HG03378 (cell line): ENCODE data around the gene FAM149B1.

Source experiments
- ATAC-seq: cut with Tn5 transposase; IDR thresholded peaks from one replicate; pipeline ENCODE4 v1.9.1; 2021; ENCODE audit warnings: mild to moderate bottlenecking, moderate library complexity; ENCODE audit not compliant: unreplicated experiment

The FAM149B1 gene

DNA sequence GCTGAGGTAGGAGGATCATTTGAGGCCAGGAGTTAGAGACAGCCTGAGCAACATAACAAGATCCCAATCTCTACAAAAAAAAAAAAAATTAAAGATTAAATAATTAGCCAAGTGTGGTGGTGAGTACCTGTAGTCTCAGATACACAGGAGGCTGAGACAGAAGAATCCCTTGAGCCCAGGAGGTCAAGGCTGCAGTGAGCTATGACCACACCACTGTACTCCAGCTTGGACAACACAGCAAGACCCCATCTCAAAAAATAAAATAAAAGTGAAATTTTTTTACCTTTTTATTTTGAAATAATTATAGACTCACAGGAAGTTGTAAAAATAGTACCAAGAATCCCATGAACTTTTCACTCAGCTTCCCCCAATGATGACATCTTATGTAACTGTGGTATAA is 4.9 kb downstream of the FAM149B1 start:
- ATAC-seq, result no peak

DNA sequence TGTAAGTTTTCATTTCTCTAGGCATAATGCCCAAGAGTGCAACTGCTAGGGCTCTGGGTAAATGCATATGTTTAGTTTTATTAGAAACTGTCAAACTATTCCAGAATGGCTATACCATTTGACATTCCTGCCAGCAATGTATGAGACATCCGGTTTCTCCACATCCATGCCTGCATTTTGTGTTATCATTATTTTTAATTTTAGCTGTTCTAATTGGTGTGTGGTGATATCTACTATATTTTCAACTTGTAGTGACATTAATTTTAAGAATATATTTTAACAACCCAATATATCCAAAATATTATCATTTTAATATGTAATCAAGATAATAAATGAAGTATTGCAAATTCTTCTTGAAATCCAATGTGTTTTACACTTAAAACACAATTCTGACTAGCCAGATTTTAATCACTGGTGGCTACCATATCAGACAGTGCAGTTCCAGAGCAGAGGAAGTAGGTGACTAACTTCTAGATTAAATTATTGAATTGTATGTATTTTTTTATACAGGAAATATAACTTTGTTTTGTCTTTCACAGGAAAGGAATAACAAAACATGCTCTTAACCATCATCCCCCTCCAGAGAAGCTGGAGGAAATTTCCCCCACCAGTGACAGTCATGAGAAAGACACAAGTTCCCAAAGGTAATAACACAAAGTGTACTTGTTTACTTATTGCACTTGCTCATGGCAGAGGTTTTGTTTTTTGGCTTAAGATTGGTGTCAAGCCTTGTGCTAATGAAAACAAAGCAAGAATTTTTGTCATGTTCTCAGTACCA is 6.4 kb downstream of the FAM149B1 start:
- ATAC-seq, result no peak

DNA sequence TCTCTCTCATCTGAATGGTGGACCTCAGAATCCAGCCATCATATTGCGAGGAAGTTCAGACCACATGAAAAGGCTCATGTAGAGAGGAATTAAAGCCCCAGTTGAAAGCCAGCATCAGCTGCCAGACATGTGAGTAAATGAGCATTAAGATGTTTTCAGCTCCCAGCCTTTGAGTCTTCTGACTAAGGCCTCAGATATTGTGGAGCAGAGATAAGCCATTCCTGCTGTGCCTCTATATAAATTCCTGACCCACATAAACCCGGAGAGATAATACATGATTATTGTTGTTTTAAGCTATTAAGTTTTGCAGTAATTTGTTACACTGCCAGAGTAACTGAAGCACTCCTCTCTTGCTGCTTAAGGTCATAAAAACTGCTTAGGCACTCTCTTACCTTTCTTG is 14.6 kb downstream of the FAM149B1 start:
- ATAC-seq, result no peak

DNA sequence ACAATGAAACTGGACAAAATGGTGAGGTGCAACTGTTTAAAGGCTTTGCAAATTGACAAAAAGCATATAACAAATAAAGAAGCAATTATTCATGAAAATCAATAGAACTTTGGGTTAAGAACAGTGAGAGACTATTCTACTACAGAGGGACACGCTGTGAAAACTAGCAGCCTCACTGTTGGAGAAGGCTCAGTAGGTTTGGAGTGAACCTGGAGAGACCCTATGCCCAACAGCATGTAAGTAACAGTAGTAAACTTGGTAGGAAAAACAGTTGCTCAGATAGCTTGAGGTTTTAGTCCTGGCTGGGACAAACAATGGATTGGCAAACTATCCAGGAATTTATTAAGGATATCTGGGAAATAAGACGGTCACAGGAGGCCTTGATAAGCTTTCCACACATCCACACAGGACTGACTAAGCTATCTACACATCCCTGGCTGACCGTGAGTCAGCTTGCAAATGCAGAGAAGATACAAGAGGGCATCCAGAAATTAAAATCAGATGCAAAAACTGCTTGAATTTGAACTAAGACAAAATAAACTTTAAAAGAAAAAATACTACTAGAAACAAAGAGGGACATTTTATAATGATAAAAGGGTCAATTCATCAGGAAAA is 15.9 kb downstream of the FAM149B1 start:
- ATAC-seq, result no peak

DNA sequence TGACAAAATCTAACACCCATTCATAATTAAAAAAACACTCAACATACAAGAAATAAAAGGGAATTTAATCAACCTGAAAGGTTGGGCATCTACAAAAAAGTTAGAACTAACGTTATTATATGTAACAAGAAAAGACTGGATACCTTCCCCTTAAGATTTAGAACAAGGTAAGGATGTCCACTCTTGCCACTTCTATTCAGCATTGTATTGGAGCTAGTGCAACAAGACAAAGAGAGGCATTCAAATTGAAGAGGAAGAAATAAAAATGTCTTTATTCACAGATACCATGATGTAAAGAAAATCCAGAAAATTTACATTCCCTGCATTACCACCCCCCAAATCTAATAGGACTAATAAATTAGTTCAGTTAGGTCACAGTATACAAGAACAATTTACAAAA is 18.3 kb downstream of the FAM149B1 start:
- ATAC-seq, result no peak

DNA sequence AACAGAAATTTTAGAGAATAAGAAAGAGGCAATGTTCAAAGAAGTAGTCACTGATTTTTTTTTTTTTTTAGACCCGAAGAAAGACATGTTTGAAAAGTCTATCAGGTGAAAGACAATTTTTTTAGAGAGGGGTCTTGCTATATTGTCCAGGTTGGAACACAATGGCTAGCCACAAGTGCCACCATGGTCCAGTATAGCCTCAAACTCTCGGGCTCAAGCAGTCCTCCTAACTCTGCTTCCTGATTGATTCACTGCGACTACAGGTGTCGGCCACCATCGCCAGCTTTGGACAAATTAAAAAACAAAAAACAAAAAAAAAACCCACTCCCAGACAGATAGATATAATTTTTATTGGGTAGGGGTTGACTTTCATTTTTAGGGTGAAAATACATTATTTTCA is 22.3 kb downstream of the FAM149B1 start:
- no peak for ATAC-seq

DNA sequence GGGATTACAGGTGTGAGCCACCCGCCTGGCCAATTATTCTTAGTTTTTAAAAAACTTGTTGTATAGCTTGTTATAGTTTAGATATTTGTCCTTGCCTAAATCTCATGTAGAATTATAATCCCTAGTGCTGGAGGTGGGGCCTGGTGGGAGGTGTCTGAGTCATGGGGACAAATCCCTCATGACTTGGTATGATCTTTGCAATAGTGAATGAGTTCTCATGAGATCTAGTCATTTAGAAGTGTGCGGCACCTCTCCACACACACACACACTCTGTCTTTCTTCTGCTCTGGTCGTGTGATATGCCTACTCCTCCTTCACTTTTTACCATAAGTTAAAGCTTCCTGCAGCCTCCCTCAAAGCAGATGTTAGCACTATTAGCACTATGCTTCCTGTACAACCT is 37.2 kb downstream of the FAM149B1 start:
- ATAC-seq, result no peak

DNA sequence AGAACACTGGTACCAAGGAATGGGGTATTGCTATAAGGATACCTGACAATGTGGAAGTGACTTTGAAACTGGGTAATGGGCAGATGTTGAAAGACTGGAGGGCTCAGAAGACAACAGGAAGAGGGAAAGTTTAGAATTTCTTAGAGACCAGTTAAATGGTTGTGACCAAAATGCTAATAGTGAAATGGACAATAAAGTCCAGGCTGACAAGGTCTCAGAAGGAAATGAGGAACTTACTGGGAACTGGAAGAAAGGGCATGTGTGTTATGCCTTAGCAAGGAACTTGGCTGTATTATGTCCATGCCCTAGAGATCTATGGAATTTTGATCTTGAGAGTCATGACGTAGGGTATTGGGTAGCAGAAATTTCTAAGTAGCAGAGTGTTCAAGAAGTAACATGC is 38.0 kb downstream of the FAM149B1 start:
- ATAC-seq, result no peak

DNA sequence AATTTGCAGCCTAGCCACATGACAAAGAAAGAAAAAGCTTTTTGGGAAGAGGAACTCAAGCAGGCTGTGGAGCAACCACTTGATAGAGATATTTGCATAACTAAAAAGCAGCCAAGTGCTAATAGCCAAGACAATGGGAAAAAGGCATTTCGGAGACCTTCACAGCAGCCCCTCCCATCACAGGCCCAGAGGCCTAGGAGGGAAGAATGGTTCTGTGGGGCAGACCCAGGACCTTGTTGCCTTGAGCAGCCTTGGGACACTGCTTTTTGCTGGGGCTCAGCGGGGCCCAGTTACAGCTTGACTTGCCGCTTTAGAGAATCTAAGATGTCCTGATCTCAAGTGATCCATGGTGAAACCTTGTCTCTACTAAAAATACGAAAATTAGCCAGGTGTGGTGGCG is 38.5 kb downstream of the FAM149B1 start:
- ATAC-seq, result no peak

DNA sequence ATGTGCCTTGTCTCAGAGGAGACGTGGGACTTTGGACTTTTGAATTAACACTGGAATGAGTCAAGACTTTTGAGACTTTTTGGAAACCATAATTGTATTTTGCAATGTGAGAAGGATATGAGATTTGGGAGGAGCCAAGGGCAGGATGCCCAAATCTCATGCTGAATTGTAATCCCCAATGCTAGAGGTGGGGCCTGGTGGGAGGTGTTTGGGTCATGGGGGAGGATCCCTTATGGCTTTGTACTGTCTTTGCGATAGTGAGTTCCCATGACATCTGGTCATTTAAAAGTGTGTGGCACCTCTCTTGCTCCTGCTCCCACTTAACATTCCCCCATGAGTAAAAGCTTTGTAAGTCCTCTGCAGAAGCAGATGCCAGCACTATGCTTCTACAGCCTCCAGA is 40.0 kb downstream of the FAM149B1 start:
- ATAC-seq, result no peak

DNA sequence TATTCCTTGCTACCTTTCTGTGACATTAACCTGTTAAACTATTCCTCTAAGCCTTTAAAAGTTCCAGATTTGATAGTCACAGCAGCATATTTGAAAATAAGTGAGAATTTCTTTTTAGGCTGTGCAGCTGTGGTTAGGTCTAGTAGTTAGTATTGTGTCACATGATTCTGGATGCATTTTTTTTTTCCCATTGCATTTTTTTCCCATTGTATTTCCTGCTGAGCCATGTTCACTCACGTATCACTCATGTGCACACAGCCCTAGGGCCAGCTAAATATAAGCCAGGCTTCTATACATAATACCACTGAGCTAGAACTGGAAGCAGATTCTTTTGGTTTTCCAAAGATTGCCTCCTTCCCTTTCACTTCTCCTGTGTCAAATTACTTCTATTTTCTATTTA is 41.8 kb downstream of the FAM149B1 start:
- ATAC-seq, result no peak

DNA sequence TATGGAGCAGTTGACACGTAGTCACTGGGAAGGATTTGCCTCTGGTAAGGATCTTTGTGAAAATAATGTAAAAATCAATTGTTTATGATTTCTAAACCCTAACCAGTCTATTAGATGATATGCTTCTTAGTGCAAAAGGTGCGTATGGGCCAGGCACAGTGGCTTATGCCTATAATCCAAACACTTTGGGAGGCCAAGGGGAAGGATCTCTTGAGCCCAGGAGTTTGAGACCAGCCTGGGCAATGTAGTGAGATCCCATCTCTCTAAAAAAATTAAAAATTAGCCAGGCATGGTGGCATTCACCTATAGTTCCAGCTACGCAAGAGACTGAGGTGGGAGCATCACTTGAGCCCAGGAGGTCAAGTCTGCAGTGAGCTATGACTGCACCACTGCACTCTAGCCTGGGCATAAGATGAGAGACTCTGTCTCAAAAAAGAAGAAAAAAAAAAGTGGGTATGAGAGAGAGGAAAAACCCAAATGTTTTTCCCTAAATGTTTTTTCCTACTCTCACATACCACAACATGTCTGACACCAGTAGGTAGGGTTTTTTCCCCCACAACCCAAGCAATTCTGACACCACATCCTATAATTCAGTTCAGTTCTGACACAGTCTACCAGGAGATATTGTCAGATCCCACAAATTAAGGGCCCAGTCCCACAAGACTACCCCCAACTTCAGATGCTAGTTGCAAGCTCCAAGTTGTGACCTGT is 42.6 kb downstream of the FAM149B1 start:
- no peak for ATAC-seq

DNA sequence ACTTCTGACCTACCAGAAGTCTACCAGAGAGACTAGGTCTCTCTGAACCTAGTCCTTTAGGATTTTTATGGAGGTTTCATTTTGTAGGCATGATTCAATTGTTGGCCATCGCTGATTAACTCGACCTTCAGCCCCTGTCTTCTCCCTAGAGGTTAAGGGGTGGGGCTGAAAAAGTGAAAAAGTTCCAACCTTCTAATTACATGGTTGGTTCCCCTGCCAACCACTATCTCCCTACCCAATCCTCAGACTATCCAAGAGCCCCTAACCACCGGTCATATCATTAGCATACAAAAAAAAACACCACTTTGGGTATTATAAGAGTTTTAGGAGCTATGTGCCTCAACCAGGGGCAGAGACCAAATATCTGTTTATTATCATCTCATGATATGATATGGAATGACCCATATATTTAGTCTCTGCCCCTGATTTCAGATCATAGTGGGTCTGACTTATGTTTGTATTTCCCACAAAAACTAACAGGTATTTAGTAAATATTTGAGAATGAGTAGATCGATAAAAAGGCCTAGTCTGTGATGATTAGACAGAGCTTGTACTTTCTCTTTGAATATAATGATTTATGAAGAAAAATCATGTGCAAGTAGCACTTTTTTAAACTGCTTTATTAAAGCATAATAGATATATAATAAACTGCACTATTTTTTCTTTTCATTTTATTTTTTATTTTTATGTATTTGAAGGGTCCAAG is 43.3 kb downstream of the FAM149B1 start:
- ATAC-seq, result no peak

DNA sequence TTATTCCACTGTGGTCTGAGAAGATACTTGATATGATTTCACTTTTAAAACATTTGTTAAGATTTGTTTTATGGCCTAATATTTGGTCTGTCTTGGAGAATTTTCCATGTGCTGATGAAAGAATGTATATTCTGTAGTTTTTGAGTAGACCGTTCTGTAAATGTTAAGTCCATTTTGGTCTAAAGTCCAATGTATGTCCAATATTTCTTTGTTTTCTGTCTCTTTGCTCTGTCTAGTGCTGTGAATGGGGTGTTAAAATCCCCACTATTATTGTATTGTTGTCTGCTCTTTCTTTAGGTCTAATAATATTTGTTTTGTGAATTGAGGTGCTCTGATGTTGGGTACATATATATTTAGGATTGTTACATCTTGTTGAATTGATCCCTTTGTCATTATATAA is 47.8 kb downstream of the FAM149B1 start:
- no peak for ATAC-seq

DNA sequence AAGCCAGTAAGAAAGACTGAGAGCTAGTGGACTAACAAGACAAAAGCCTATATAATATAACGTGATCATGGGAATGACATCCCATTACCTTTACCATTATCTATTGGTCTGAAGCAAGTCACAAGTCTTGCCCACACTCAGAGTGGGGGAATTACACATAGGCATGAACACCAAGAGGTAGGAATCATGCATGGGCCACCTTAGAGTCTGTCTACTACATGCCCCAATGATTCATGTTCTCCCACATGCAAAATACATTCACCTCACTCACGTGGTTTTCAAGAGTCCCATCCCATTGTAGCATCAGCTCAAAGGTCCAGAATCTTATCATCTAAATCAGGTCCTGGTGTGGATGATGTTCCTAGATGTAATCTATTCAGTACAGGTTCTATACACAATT is 49.7 kb downstream of the FAM149B1 start:
- no peak for ATAC-seq

DNA sequence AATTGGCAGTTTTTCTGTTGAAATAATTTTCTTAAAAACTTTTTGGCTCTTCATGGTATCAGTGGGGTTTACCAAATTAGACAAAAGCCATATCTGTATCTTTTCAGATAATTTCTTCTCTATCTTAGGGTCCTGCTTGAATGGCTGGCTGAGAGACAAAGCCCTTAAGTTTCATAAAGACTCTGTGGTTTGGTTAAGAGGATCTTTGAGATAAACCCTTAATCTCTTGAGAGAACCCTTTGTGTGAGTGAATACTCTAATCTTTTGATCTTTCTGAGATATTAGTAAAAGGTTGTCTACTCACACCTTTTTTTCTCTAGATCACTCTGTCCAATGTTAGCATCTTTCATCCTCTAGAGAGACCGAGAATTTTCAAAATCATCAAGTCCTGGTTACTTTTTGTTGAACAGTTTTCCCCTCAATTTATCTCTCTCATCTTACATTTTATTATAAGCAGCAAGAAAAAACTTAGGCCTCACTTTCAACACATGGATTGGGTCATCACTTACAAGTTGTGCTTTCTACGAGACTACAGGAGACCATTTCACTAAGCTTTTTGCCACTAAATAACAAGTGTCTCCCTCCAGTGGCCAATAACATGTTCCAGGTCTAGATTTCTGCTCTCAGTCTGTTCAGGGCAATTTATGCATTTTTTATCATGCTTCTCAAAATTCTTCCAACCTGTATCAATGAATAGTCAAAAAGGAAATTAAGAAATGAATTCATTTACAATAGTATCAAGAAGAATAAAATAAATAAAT is 50.7 kb downstream of the FAM149B1 start:
- no peak for ATAC-seq

DNA sequence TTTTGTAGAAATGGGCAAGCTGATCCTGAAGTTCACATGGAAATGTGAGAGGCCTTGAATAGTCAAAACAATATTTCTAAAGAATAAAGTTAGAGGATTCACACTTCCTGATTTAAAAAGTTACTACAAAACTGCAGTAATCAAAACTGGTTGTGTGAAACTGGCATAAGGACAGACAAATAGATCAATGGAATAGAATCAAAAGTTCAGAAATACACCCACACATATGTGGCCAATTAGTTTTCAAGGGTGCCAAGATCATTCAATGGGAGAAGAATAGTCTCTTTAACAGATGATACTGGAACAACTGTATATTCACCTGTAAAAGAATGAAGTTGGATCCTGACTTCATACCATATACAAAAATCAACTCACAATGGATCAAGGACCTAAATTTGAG is 51.5 kb downstream of the FAM149B1 start:
- no peak for ATAC-seq

DNA sequence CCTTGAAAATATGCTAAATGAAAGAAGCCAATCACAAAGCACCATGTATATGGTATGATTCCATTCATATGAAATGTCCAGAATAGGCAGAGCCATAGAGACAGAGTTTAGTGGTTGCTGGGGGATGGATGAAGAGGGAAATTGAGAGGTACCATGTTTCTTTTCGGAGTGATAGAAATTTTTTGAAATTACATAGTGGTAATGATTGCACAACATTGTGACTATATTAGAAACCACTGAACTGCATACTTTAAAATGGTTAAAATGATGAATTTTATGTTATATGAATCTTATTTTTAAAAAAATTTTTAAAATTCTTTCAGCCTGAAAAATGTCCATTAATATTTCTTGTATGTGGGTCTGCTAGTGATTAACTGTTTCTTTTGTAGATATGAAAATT is 53.1 kb downstream of the FAM149B1 start:
- no peak for ATAC-seq

DNA sequence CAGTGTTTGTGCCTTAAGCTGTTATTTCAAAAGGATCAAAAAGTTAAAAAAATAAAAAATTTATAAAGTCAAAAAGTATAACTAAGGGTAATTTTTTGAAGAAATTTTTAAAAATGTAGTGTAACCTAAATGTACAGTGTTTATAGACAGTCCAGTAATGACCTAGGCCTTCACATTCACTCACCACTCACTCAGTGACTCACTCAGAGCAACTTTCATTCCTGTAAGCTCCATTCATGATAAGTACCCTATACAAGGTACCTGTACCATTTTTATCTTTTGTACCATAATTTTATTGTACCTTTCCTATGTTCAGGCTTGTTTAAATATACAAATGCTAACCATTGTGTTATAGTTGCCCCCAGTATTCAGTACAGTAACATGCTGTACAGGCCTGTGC is 57.6 kb downstream of the FAM149B1 start:
- ATAC-seq, result no peak

DNA sequence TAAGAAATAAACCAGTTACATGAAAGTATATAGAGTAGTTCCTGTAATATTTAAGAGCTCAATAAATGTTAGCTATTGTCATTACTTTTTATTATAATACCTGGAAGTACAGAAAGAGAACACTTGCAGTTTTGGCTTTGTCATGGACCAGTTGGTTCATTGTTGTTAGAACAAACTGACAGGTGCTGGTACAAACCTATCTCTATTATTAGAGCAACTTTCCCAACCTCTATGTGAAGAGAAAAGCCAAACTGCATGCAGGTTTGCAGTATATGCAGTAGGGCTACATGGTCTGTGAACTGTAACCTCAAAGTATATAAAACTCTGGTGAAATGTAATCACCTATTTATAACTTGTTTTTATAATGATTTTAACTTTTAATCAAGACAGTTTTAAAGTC is 58.7 kb downstream of the FAM149B1 start:
- no peak for ATAC-seq

DNA sequence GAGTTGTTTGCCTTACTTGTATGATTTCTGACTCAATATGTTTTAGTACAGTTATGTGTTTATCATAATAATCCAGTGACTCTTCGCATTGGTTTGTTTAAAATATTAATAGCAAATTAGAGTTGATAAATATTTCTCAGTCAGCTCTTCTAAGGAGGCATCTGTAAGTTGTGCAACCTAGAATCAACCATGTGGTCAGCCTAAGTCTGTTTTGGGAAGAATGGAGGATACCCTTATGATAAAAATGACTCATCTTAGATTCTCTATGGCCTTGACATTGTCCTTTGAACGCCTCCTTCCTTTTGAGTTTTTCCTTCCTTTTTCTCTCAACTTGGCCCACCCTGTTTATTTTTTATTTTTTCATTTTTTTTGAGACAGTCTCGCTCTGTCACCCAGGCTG is 60.3 kb downstream of the FAM149B1 start:
- no peak for ATAC-seq
